Neural cell (in vitro differentiated cells): ENCODE results near the gene C9orf78. TPM values are rescaled to one million over a fixed set of nuclear protein-coding genes. Genes with fewer than 3 reads are reported as not detected.

Source experiments
- H2AFZ ChIP-seq: fragments of 200-600, 300-800 bp; sonication (generic), shearing (Covaris generic); 2 replicates; pipeline ENCODE4 v1.6.0; 2014; ENCODE audit warnings: low read depth, mild to moderate bottlenecking, antibody characterized with exemption, low read length, moderate library complexity
- H3F3A ChIP-seq: fragments of 200-600 bp; shearing (Covaris generic); 2 replicates; pipeline ENCODE4 v1.6.1; 2016; ENCODE audit warnings: mild to moderate bottlenecking, moderate library complexity, mixed read lengths, antibody characterized with exemption, low read length; ENCODE audit not compliant: insufficient read depth, poor library complexity, severe bottlenecking
- H3K27ac ChIP-seq: fragments of 200-600, 300-800 bp; sonication (generic), shearing (Covaris generic); 2 replicates; pipeline ENCODE4 v1.5.1; 2014; ENCODE audit warnings: mild to moderate bottlenecking, low read length, moderate library complexity
- H3K27me3 ChIP-seq: fragments of 300-800, 200-600 bp; sonication (generic), shearing (Covaris generic); 2 replicates; pipeline ENCODE4 v1.6.0; 2014; ENCODE audit warnings: mild to moderate bottlenecking, low read depth, low read length, moderate library complexity; ENCODE audit not compliant: insufficient read depth
- H3K36me3 ChIP-seq: fragments of 300-800, 200-600 bp; sonication (generic), shearing (Covaris generic); 2 replicates; pipeline ENCODE4 v1.5.1; 2014; ENCODE audit warnings: mild to moderate bottlenecking, antibody characterized with exemption, low read length, moderate library complexity; ENCODE audit not compliant: insufficient read depth
- H3K4me2 ChIP-seq: fragments of 300-800, 200-600 bp; sonication (generic), shearing (Covaris generic); 2 replicates; pipeline ENCODE4 v1.6.0; 2014; ENCODE audit warnings: mild to moderate bottlenecking, low read length
- H3K4me3 ChIP-seq: fragments of 300-800, 200-600 bp; sonication (generic), shearing (Covaris generic); 2 replicates; pipeline ENCODE4 v1.5.1; 2014; ENCODE audit warnings: mild to moderate bottlenecking, low read length, moderate library complexity
- H3K79me2 ChIP-seq: fragments of 200-600 bp; shearing (Covaris generic); replicated peaks from 2 replicates; pipeline ENCODE4 v1.6.0; 2014; ENCODE audit warnings: mild to moderate bottlenecking, low read length, moderate library complexity; ENCODE audit not compliant: insufficient read depth
- H3K9ac ChIP-seq: fragments of 300-800, 200-600 bp; sonication (generic), shearing (Covaris generic); 2 replicates; pipeline ENCODE4 v1.6.1; 2016; ENCODE audit warnings: mild to moderate bottlenecking, low read length, mixed read lengths
- H3K9me2 ChIP-seq: fragments of 200-600 bp; shearing (Covaris generic); 2 replicates; pipeline ENCODE4 v1.6.1; 2016; ENCODE audit warnings: mild to moderate bottlenecking, low read length, mixed read lengths; ENCODE audit not compliant: insufficient read depth
- H3K9me3 ChIP-seq: fragments of 200-600, 300-800 bp; sonication (generic), shearing (Covaris generic); 2 replicates; pipeline ENCODE4 v1.6.1; 2016; ENCODE audit warnings: mild to moderate bottlenecking, mixed run types, low read length, moderate library complexity, mixed read lengths
- H4K20me1 ChIP-seq: fragments of 200-600 bp; shearing (Covaris generic); 2 replicates; pipeline ENCODE4 v1.6.1; 2016; ENCODE audit warnings: mild to moderate bottlenecking, mixed run types; ENCODE audit not compliant: insufficient read depth
- CTCF ChIP-seq: fragments of 450-650 bp; IDR thresholded peaks from 2 replicates; pipeline ENCODE4 v1.5.1; 2014; ENCODE audit warnings: antibody characterized with exemption, mild to moderate bottlenecking, moderate library complexity; ENCODE audit not compliant: poor library complexity, severe bottlenecking
- EP300 ChIP-seq: fragments of 450-650 bp; conservative IDR thresholded peaks from 2 replicates; pipeline ENCODE4 v1.6.1; 2014; ENCODE audit warnings: antibody characterized with exemption, mild to moderate bottlenecking, moderate library complexity; ENCODE audit not compliant: poor library complexity, severe bottlenecking
- EZH2 ChIP-seq: fragments of 200-600, 300-800 bp; shearing (Covaris generic), sonication (generic); IDR thresholded peaks from 2 replicates; pipeline ENCODE4 v1.6.1; 2014; ENCODE audit warnings: antibody characterized with exemption, low read length, borderline replicate concordance, mild to moderate bottlenecking; ENCODE audit not compliant: insufficient read depth, poor library complexity, severe bottlenecking
- MXI1 ChIP-seq: fragments of 450-650 bp; conservative IDR thresholded peaks from 2 replicates; pipeline ENCODE4 v1.6.1; 2014; ENCODE audit warnings: antibody characterized with exemption, mild to moderate bottlenecking; ENCODE audit not compliant: poor library complexity, severe bottlenecking
- POLR2AphosphoS5 ChIP-seq: IDR thresholded peaks from 2 replicates; pipeline ENCODE4 v1.6.1; 2012
- RAD21 ChIP-seq: fragments of 450-650 bp; conservative IDR thresholded peaks from 2 replicates; pipeline ENCODE4 v1.6.1; 2014; ENCODE audit warnings: antibody characterized with exemption, mild to moderate bottlenecking, moderate library complexity
- REST ChIP-seq: IDR thresholded peaks from 2 replicates; pipeline ENCODE4 v1.6.1; 2012; ENCODE audit warnings: borderline replicate concordance
- SMC3 ChIP-seq: fragments of 450-650 bp; conservative IDR thresholded peaks from 2 replicates; pipeline ENCODE4 v1.6.1; 2014; ENCODE audit warnings: antibody characterized with exemption, mild to moderate bottlenecking, moderate library complexity; ENCODE audit not compliant: poor library complexity
- TAF1 ChIP-seq: IDR thresholded peaks from 2 replicates; pipeline ENCODE4 v1.6.1; 2012; ENCODE audit warnings: low read depth
- polyA plus RNA-seq: library from polyadenylated mRNA; depleted of rRNA; stranded (reverse); fragments of >200 nt; gene quantifications from 2 replicates; pipeline ENCODE4 v1.2.3, GENCODE V29; 2014

C9orf78 gene
- polyA plus RNA-seq, 1 donor from 2014 or later, result 91.3 TPM

- Histone ChIP-seq H3K9me3 (no peaks in the 10 kb centered on the region), H3K4me2 (peak overlapping the region; percentile 51), H3K4me3 (peak overlapping the region; percentile 87), H2AFZ (no peak overlapping the region), H3K9ac (peak overlapping the region; percentile 83), H3K27me3 (no peaks in the 10 kb centered on the region), H3F3A (no peaks in the 10 kb centered on the region), H4K20me1 (no peaks in the 10 kb centered on the region), H3K79me2 (peaks cover 9% of the 10 kb centered on the region), H3K27ac (no peak overlapping the region), H3K9me2 (no peaks in the 10 kb centered on the region), H3K36me3 (no peaks in the 10 kb centered on the region)
- no peak for TF ChIP-seq REST
- no peak for TF ChIP-seq EZH2
- TF ChIP-seq CTCF, result no peak
Measured at GRCh38 chr9:129822898-129823541, 12.1 kb downstream of the C9orf78 start.

DNA sequence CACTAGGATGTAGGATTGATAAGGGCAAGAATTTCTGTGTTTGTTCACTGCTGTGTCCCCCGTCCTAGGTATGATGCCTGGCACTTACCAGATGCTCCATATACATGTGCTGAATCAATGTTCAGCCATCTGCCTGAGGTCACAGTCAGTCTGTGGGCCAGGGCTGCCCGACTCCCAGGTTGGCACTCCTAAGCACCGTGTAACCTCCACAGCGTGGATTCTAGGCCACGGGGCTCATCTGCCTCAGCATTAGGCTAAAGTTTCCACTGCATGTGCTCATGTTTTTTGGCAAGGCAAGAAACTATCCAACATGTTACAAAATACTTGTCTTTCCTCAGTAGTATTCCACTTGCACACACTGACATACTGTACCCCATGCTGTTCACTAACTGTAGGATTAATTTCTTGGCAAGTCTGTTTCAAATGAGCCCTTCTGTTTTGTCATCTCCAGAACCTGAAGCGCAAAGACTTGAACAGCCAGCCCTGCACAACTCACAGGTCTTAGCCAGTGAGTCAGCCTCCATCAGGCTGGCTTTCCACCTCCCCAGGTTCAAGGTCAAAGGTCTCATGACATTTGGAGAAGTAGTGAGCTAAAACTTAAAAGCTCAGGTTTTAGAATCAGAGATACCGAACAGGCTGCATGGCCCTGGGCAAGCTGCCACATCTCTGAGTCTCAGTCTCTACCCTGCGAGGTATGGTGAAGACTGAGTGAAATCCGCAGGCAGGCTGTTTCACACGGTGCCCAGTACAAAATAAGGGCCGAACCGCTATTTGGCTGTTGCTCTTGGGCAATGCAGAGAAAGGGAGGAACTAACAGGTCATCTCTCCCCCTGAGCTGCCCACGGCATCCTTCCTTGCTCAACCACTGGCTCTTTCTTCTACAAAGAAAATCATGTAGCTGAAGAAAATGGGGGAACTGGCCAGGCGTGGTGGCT is 18.3 kb downstream of the C9orf78 start:
- no peak overlapping the region for H3K4me3 ChIP-seq
- H3K27me3 ChIP-seq, result no peaks in the 10 kb centered on the region
- H3K9me3 ChIP-seq, result no peaks in the 10 kb centered on the region
- no peaks in the 10 kb centered on the region for H4K20me1 ChIP-seq
- H3K9me2 ChIP-seq, result no peaks in the 10 kb centered on the region
- no peaks in the 10 kb centered on the region for H3K36me3 ChIP-seq
- H2AFZ ChIP-seq, result no peak overlapping the region
- TF ChIP-seq POLR2AphosphoS5, result no peak
- TF ChIP-seq SMC3, result no peak
- TF ChIP-seq MXI1, result no peak
- no peak for TF ChIP-seq REST
- no peak for TF ChIP-seq CTCF
- no peak for TF ChIP-seq EP300
- no peak for TF ChIP-seq EZH2
- TF ChIP-seq RAD21, result no peak
- TF ChIP-seq TAF1, result no peak
- H3F3A ChIP-seq, result no peaks in the 10 kb centered on the region
- H3K79me2 ChIP-seq, result no peaks in the 10 kb centered on the region
- no peak overlapping the region for H3K9ac ChIP-seq
- H3K27ac ChIP-seq, result no peak overlapping the region
- H3K4me2 ChIP-seq, result no peak overlapping the region
